SU-DHL-6 (cell line): ENCODE results near the gene RAP2B.
"Not testable (repeated sequence)": the region's sequence is repeated elsewhere in the genome, so short reads cannot be mapped to it uniquely, and the experiment has no call there.

Source experiments
- H2AFZ ChIP-seq: fragments of 200-600 bp; sonication (generic); 2 replicates; pipeline ENCODE4 v1.6.1; 2014; ENCODE audit warnings: low read depth, mild to moderate bottlenecking, moderate library complexity, mixed read lengths, antibody characterized with exemption, low read length; ENCODE audit not compliant: severe bottlenecking
- H3F3A ChIP-seq: fragments of 200-600 bp; shearing (Covaris generic); 2 replicates; pipeline ENCODE4 v1.6.0; 2016; ENCODE audit warnings: antibody characterized with exemption, mild to moderate bottlenecking; ENCODE audit not compliant: insufficient read depth
- H3K27ac ChIP-seq: fragments of 200-600 bp; sonication (generic); 2 replicates; pipeline ENCODE4 v1.5.1; 2016; ENCODE audit warnings: low read depth, mild to moderate bottlenecking, low read length, moderate library complexity, mixed read lengths
- H3K27me3 ChIP-seq: fragments of 200-600 bp; sonication (generic), shearing (Covaris generic); 2 replicates; pipeline ENCODE4 v1.6.0; 2014; ENCODE audit warnings: mild to moderate bottlenecking, low read length
- H3K36me3 ChIP-seq: fragments of 200-600 bp; sonication (generic); 2 replicates; pipeline ENCODE4 v1.6.1; 2014; ENCODE audit warnings: mild to moderate bottlenecking, low read length, mixed read lengths
- H3K4me2 ChIP-seq: fragments of 300-600, 200-600 bp; shearing (Covaris generic), sonication (generic); 2 replicates; pipeline ENCODE4 v1.6.0; 2014; ENCODE audit warnings: low read length, low read depth, mild to moderate bottlenecking; ENCODE audit not compliant: poor library complexity, severe bottlenecking
- H3K4me3 ChIP-seq: fragments of 200-600 bp; sonication (generic); 2 replicates; pipeline ENCODE4 v1.5.1; 2014; ENCODE audit warnings: antibody characterized with exemption, low read length, mild to moderate bottlenecking, mixed read lengths; ENCODE audit not compliant: insufficient read depth, poor library complexity, severe bottlenecking
- H3K79me2 ChIP-seq: fragments of 200-600 bp; sonication (generic); 2 replicates; pipeline ENCODE4 v1.6.1; 2014; ENCODE audit warnings: mild to moderate bottlenecking, low read length, moderate library complexity; ENCODE audit not compliant: insufficient read depth
- H3K9ac ChIP-seq: fragments of 200-600 bp; sonication (generic); 2 replicates; pipeline ENCODE4 v1.7.0; 2014; ENCODE audit warnings: mild to moderate bottlenecking, low read length
- H3K9me2 ChIP-seq: fragments of 200-600 bp; sonication (generic); replicated peaks from 2 replicates; pipeline ENCODE4 v1.6.1; 2014; ENCODE audit warnings: low read length; ENCODE audit not compliant: insufficient read depth
- H3K9me3 ChIP-seq: fragments of 200-600 bp; sonication (generic); 2 replicates; pipeline ENCODE4 v1.6.1; 2014; ENCODE audit warnings: low read length, mixed read lengths; ENCODE audit not compliant: insufficient read depth
- H4K20me1 ChIP-seq: fragments of 200-600 bp; sonication (generic); 2 replicates; pipeline ENCODE4 v1.6.1; 2014; ENCODE audit warnings: low read depth, mild to moderate bottlenecking, antibody characterized with exemption, low read length, moderate library complexity, mixed read lengths
- CTCF ChIP-seq: fragments of 200-600 bp; sonication (generic); IDR thresholded peaks from one replicate; pipeline ENCODE4 v1.5.1; 2017; ENCODE audit warnings: antibody characterized with exemption, mild to moderate bottlenecking, low read length, moderate library complexity; ENCODE audit not compliant: insufficient read depth, poor library complexity, severe bottlenecking
- EZH2phosphoT487 ChIP-seq: fragments of 200-600 bp; sonication (generic), shearing (Covaris generic); conservative IDR thresholded peaks from 2 replicates; pipeline ENCODE4 v1.6.1; 2018; ENCODE audit warnings: mild to moderate bottlenecking, antibody characterized with exemption, low read length, moderate library complexity, mixed read lengths

The RAP2B gene

GRCh38 chr3:153182501-153183293, 20.7 kb downstream of the RAP2B start:
- no peaks in the 10 kb centered on the region for H3K27me3 ChIP-seq
- no peaks in the 10 kb centered on the region for H3K36me3 ChIP-seq
- no peaks in the 10 kb centered on the region for H3K9me3 ChIP-seq
- no peak overlapping the region for H3K4me3 ChIP-seq
- no peak overlapping the region for H3K4me2 ChIP-seq
- no peak overlapping the region for H3K27ac ChIP-seq
- no peak overlapping the region for H3K9ac ChIP-seq
- H3K79me2 ChIP-seq: no peaks in the 10 kb centered on the region
- H4K20me1 ChIP-seq: no peaks in the 10 kb centered on the region
- H2AFZ ChIP-seq: no peak overlapping the region
- TF ChIP-seq EZH2phosphoT487: no peak
- TF ChIP-seq CTCF: no peak
- no peaks in the 10 kb centered on the region for H3F3A ChIP-seq
- no peaks in the 10 kb centered on the region for H3K9me2 ChIP-seq

- Histone ChIP-seq H3K9me2 (no peaks in the 10 kb centered on the region), H3K27ac (no peak overlapping the region), H3F3A (no peaks in the 10 kb centered on the region)
Observed at GRCh38 chr3:153190923-153191322, 28.9 kb downstream of the RAP2B start.

GRCh38 chr3:153192327-153192726, 30.3 kb downstream of the RAP2B start:
- H3K4me2 ChIP-seq: no peak overlapping the region
- no peaks in the 10 kb centered on the region for H3F3A ChIP-seq
- no peaks in the 10 kb centered on the region for H3K36me3 ChIP-seq
- H3K9ac ChIP-seq: no peak overlapping the region
- no peaks in the 10 kb centered on the region for H3K27me3 ChIP-seq
- H3K9me2 ChIP-seq: no peaks in the 10 kb centered on the region
- no peaks in the 10 kb centered on the region for H4K20me1 ChIP-seq
- TF ChIP-seq EZH2phosphoT487 (no peak), CTCF (no peak)
- no peak overlapping the region for H3K27ac ChIP-seq
- no peak overlapping the region for H2AFZ ChIP-seq
- no peaks in the 10 kb centered on the region for H3K79me2 ChIP-seq
- no peaks in the 10 kb centered on the region for H3K9me3 ChIP-seq
- no peak overlapping the region for H3K4me3 ChIP-seq

More at GRCh38 chr3:153190923-153191322, 28.9 kb downstream of the RAP2B start:
- Histone ChIP-seq H3K9ac (no peak overlapping the region), H3K4me2 (no peak overlapping the region), H3K4me3 (no peak overlapping the region), H3K36me3 (no peaks in the 10 kb centered on the region), H3K27me3 (no peaks in the 10 kb centered on the region), H3K9me3 (no peaks in the 10 kb centered on the region), H2AFZ (no peak overlapping the region), H4K20me1 (no peaks in the 10 kb centered on the region), H3K79me2 (no peaks in the 10 kb centered on the region)
- TF ChIP-seq CTCF: no peak
- TF ChIP-seq EZH2phosphoT487: no peak

- not testable (repeated sequence) for H3K27me3 ChIP-seq, H3F3A ChIP-seq, H3K4me2 ChIP-seq, H3K9ac ChIP-seq, H3K4me3 ChIP-seq, H3K9me3 ChIP-seq, H3K9me2 ChIP-seq, H3K27ac ChIP-seq, H3K36me3 ChIP-seq, H4K20me1 ChIP-seq, H3K79me2 ChIP-seq, H2AFZ ChIP-seq
Observed at GRCh38 chr3:153193786-153194476, 31.9 kb downstream of the RAP2B start.
